Hematopoietic multipotent progenitor cell treated with erythropoietin and hydrocortisone succinate and interleukin-3 and kit ligand, for 15 days (in vitro differentiated cells): ENCODE data around the gene VDR.
A peak's percentile ranks its signal among the peaks of the same experiment; 100 is the strongest.
"Not testable (repeated sequence)": the region's sequence is repeated elsewhere in the genome, so short reads cannot be mapped to it uniquely, and the experiment has no call there.

Source experiments
- DNase-seq: peaks from one replicate; pipeline ENCODE4 v3.0.0-alpha.2; 2015; ENCODE audit warnings: low spot score

Gene VDR

GRCh38 chr12:47812797-47813510 lies 91.8 kb downstream of the VDR start:
- DNase-seq = peak; percentile 50

GRCh38 chr12:47811581-47812484 lies 93.0 kb downstream of the VDR start:
- DNase-seq = no peak

- no peak for DNase-seq
Measured at GRCh38 chr12:47811072-47811396, 93.8 kb downstream of the VDR start.

- not testable (repeated sequence) for DNase-seq
Measured at GRCh38 chr12:47809518-47809917, 95.3 kb downstream of the VDR start.

GRCh38 chr12:47808574-47809365 lies 96.0 kb downstream of the VDR start:
- DNase-seq = no peak

GRCh38 chr12:47808050-47808449 lies 96.7 kb downstream of the VDR start:
- no peak for DNase-seq

- DNase-seq = no peak
Measured at GRCh38 chr12:47807338-47807737, 97.5 kb downstream of the VDR start.

GRCh38 chr12:47805417-47805816 lies 99.4 kb downstream of the VDR start:
- DNase-seq = no peak

- DNase-seq = no peak
Measured at GRCh38 chr12:47804171-47804570, 100.6 kb downstream of the VDR start.

- no peak for DNase-seq
Measured at GRCh38 chr12:47803191-47803875, 101.5 kb downstream of the VDR start.

- no peak for DNase-seq
Measured at GRCh38 chr12:47802312-47802711, 102.5 kb downstream of the VDR start.

GRCh38 chr12:47801904-47802246 lies 102.9 kb downstream of the VDR start:
- DNase-seq = no peak

- DNase-seq = no peak
Measured at GRCh38 chr12:47801170-47801903, 103.5 kb downstream of the VDR start.

GRCh38 chr12:47800582-47800981 lies 104.2 kb downstream of the VDR start:
- DNase-seq = no peak

- DNase-seq = no peak
Measured at GRCh38 chr12:47799357-47799955, 105.3 kb downstream of the VDR start.

- no peak for DNase-seq
Measured at GRCh38 chr12:47798382-47798948, 106.3 kb downstream of the VDR start.

- no peak for DNase-seq
Measured at GRCh38 chr12:47797441-47797840, 107.4 kb downstream of the VDR start.

GRCh38 chr12:47795814-47796411 lies 108.9 kb downstream of the VDR start:
- no peak for DNase-seq

GRCh38 chr12:47795121-47795813 lies 109.5 kb downstream of the VDR start:
- no peak for DNase-seq

GRCh38 chr12:47794679-47795078 lies 110.1 kb downstream of the VDR start:
- no peak for DNase-seq
